ENCODE measurements around the gene CPB2.

GRCh38 chr13:46119883-46120614 is 15.2 kb upstream of the CPB2 start:
- no peak for TF ChIP-seq CTCF (IDR thresholded peaks at IDR 0.05)
- TF ChIP-seq POLR2A (IDR thresholded peaks at IDR 0.05) = no peak

All from testis (tissue), 2 donors.